HEK293T (cell line): ENCODE results near the gene MVB12B.

ENCODE experiments used
- CTCF ChIA-PET: fragments of 350-600 bp; formaldehyde crosslinking; extraction: SDS; loops from one replicate; lab custom pipeline; 2021; ENCODE audit warnings: antibody characterized with exemption, inconsistent platforms; lab: Yijun Ruan, JAX
- POLR2A ChIA-PET: fragments of 350-600 bp; formaldehyde crosslinking; extraction: SDS; loops from one replicate; lab custom pipeline; 2020; ENCODE audit warnings: antibody characterized with exemption, inconsistent platforms; lab: Yijun Ruan, JAX
- DNase-seq: peaks from one replicate; pipeline ENCODE4 v3.0.0; 2012; ENCODE audit warnings: mixed read lengths; ENCODE audit errors: extremely low spot score
- ARNT ChIP-seq: fragments of 450-650 bp; IDR thresholded peaks from 2 replicates; pipeline ENCODE4 v1.6.1; 2017; ENCODE audit warnings: mild to moderate bottlenecking
- BHLHE40 ChIP-seq: fragments of 450-650 bp; IDR thresholded peaks from 2 replicates; pipeline ENCODE4 v1.6.1; 2016; ENCODE audit warnings: mild to moderate bottlenecking, moderate library complexity, borderline replicate concordance
- CTBP1 ChIP-seq: fragments of 450-650 bp; IDR thresholded peaks from 2 replicates; pipeline ENCODE4 v1.6.1; 2016; ENCODE audit warnings: borderline replicate concordance
- ELF4 ChIP-seq: fragments of 450-650 bp; IDR thresholded peaks from 2 replicates; pipeline ENCODE4 v1.6.1; 2017; ENCODE audit warnings: antibody characterized with exemption
- FOXA1 ChIP-seq: fragments of 450-650 bp; IDR thresholded peaks from 2 replicates; pipeline ENCODE4 v1.6.1; 2016; ENCODE audit warnings: mild to moderate bottlenecking
- FOXK2 ChIP-seq: fragments of 450-650 bp; IDR thresholded peaks from 2 replicates; pipeline ENCODE4 v1.6.1; 2016; ENCODE audit warnings: mild to moderate bottlenecking
- FOXM1 ChIP-seq: fragments of 450-650 bp; IDR thresholded peaks from 2 replicates; pipeline ENCODE4 v1.6.1; 2017; ENCODE audit warnings: mild to moderate bottlenecking, borderline replicate concordance
- HDGF ChIP-seq: fragments of 450-650 bp; IDR thresholded peaks from 2 replicates; pipeline ENCODE4 v1.6.1; 2017; ENCODE audit warnings: antibody characterized with exemption, borderline replicate concordance
- L3MBTL2 ChIP-seq: fragments of 450-650 bp; conservative IDR thresholded peaks from 2 replicates; pipeline ENCODE4 v1.6.1; 2016; ENCODE audit warnings: mild to moderate bottlenecking
- LEF1 ChIP-seq: fragments of 450-650 bp; IDR thresholded peaks from 2 replicates; pipeline ENCODE4 v1.6.1; 2017; ENCODE audit warnings: mild to moderate bottlenecking, borderline replicate concordance
- NFRKB ChIP-seq: fragments of 450-650 bp; IDR thresholded peaks from 2 replicates; pipeline ENCODE4 v1.6.1; 2016; ENCODE audit warnings: mild to moderate bottlenecking, moderate library complexity
- SP1 ChIP-seq: fragments of 450-650 bp; IDR thresholded peaks from 2 replicates; pipeline ENCODE4 v1.6.1; 2017
- SUZ12 ChIP-seq: fragments of 450-650 bp; IDR thresholded peaks from 2 replicates; pipeline ENCODE4 v1.6.1; 2016; ENCODE audit warnings: mild to moderate bottlenecking
- TARDBP ChIP-seq: fragments of 450-650 bp; IDR thresholded peaks from 2 replicates; pipeline ENCODE4 v1.6.1; 2016
- ZNF384 ChIP-seq: fragments of 450-650 bp; IDR thresholded peaks from 2 replicates; pipeline ENCODE4 v1.6.1; 2016
- TF ChIP-seq, protein P1 (sequence below): fragments of 450-650 bp; IDR thresholded peaks from 2 replicates; pipeline ENCODE4 v1.6.1; 2016

MVB12B gene

DNA sequence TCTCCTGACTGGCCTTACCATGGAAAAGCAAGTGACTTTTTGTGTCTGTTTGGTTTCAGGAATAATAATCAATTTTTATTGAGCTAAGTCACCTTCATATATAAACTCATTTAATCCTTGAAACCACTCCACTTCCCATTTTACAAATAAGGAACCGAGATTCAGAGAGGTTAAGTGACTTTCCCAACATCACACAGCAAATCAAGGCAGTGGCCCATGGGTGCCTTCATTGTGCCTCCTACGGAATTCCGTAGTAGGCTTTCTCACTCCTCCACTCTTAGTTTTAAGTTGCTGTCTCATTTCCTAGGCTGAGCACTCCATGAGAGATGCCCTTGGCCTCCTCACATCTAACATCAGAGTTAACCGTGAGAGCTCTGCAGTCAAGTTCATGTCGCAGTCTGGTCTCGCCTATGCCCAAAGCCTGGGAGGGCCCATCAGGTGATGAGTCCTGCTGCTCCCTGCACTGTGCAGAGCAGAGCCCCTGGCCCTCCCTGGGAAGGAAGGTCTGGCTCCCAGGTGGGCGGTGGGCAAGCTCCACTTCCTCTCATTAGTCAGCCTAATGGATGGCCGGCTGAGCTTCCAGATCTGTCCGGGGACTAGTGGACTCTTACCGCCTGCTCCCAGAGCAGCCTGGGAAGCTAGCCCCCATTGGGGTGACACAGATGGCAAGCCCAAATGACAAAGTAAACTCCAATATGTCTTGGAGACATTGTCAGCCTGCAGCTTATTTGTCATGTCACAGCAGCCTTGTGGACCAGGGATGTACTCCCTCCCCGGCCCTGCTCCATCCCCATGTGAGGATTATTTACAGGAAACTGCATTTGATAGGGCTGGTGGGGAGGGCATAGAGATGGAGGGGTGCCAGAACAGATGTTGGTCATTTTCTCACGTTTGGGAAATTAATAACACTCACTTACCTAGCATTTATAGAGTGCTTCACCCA, 123.4 kb downstream of the MVB12B start:
- DNase-seq, result no peak
- no peak for TF ChIP-seq FOXK2
- no peak for TF ChIP-seq ZNF384
- no peak for TF ChIP-seq SP1
- TF ChIP-seq L3MBTL2, result no peak
- TF ChIP-seq HDGF, result no peak
- no peak for TF ChIP-seq ARNT
- TF ChIP-seq ELF4, result no peak
- TF ChIP-seq, protein P1, sequence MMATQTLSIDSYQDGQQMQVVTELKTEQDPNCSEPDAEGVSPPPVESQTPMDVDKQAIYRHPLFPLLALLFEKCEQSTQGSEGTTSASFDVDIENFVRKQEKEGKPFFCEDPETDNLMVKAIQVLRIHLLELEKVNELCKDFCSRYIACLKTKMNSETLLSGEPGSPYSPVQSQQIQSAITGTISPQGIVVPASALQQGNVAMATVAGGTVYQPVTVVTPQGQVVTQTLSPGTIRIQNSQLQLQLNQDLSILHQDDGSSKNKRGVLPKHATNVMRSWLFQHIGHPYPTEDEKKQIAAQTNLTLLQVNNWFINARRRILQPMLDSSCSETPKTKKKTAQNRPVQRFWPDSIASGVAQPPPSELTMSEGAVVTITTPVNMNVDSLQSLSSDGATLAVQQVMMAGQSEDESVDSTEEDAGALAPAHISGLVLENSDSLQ, result no peak
- no peak for TF ChIP-seq TARDBP
- no peak for TF ChIP-seq CTBP1
- TF ChIP-seq FOXM1, result no peak
- TF ChIP-seq LEF1, result no peak
- no peak for TF ChIP-seq NFRKB
- no peak for TF ChIP-seq FOXA1
- TF ChIP-seq BHLHE40, result no peak
- TF ChIP-seq SUZ12, result no peak
- POLR2A ChIA-PET, result no interaction called here
- CTCF ChIA-PET, result no interaction called here

DNA sequence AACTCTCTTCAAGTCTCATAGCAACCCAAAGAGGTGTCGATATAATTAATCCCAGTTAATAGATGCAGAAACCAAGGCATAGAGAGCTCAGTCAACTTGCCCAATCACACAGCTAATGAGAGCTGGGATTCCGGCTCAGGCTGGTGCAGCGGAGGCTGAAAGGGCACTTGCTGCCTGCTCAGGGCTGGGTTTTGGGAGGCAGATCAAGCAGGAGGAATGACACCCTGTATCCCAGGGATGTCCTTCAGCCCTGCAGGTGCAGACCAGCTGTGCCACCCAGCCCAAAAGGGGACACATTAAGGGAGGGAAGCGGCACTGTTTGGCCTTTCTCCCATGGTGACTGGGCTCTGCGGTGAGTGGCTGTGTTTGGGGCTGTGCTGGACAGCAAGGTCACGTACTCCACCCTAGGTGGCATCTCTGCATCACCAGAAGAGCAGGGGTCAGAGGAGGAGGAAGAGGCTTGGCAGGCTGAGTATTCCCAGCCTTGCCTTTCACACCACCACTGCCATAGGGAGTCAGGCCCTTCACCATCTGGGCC, 124.1 kb downstream of the MVB12B start:
- ChIA-PET CTCF (no interaction called here), POLR2A (no interaction called here)
- no peak for DNase-seq
- no peak for TF ChIP-seq FOXA1
- no peak for TF ChIP-seq HDGF
- no peak for TF ChIP-seq SUZ12
- TF ChIP-seq, protein P1, result no peak
- TF ChIP-seq ZNF384, result no peak
- no peak for TF ChIP-seq ELF4
- no peak for TF ChIP-seq LEF1

DNA sequence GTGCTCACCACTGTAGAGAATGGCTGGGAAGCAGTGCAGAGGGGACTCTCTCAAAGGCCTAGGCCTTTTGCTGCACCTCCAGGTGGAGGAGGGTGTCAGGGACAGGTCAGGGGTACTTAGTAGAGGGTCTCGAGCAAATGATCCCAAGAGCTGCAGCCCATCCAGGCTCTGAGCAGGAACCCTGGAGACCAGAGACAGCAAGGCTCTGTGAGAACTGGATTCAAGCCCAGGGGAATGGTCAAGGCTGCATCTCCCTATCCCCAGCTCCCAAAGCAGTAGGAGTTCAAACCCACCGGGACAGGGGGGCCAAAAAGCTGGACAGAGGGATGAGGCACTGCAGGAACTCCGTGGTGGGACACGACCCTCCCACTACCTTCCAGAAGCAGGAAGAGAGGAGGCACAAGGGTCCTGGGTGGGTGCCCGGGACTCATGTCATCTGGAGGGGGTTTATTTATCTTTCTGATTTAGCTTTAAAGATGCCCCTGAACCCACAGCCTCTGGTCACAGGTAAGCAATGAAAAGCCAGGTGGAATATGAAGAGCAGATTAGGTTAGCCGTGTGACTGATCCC, 124.8 kb downstream of the MVB12B start:
- TF ChIP-seq LEF1 (no peak), FOXM1 (no peak), ZNF384 (no peak), L3MBTL2 (no peak), SP1 (no peak), TARDBP (no peak), ARNT (no peak), NFRKB (no peak), ELF4 (no peak), FOXA1 (no peak), SUZ12 (no peak)
- TF ChIP-seq, protein P1, result no peak
- no peak for DNase-seq
- POLR2A ChIA-PET, result no interaction called here
- CTCF ChIA-PET, result no interaction called here

DNA sequence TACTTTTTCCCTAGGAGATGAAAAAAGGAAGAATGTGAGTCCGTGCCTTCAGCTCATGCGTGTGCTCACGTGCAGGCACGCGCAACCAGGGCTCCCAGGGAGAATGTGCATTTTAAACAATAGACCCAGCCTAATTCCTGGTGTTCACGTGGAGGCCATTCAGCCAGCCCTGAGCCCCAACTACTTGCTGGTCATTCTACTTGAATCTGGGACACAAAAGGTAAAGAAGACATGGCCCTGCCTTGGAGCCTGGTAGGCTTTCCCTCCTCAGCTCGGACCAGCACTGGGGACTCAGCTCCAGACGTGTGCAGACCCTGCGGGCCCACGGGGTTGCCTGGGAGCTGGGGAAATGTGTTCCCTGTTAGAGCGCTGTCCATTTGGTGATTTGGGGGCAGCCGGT, 125.5 kb downstream of the MVB12B start:
- no peak for TF ChIP-seq ARNT
- TF ChIP-seq SUZ12, result no peak
- no peak for TF ChIP-seq NFRKB
- TF ChIP-seq FOXK2, result no peak
- TF ChIP-seq ZNF384, result no peak
- TF ChIP-seq L3MBTL2, result no peak
- TF ChIP-seq BHLHE40, result no peak
- TF ChIP-seq FOXM1, result no peak
- TF ChIP-seq HDGF, result no peak
- TF ChIP-seq TARDBP, result no peak
- no peak for TF ChIP-seq FOXA1
- no peak for TF ChIP-seq ELF4
- no peak for TF ChIP-seq CTBP1
- no peak for TF ChIP-seq LEF1
- no peak for DNase-seq
- ChIA-PET CTCF (no interaction called here), POLR2A (no interaction called here)

DNA sequence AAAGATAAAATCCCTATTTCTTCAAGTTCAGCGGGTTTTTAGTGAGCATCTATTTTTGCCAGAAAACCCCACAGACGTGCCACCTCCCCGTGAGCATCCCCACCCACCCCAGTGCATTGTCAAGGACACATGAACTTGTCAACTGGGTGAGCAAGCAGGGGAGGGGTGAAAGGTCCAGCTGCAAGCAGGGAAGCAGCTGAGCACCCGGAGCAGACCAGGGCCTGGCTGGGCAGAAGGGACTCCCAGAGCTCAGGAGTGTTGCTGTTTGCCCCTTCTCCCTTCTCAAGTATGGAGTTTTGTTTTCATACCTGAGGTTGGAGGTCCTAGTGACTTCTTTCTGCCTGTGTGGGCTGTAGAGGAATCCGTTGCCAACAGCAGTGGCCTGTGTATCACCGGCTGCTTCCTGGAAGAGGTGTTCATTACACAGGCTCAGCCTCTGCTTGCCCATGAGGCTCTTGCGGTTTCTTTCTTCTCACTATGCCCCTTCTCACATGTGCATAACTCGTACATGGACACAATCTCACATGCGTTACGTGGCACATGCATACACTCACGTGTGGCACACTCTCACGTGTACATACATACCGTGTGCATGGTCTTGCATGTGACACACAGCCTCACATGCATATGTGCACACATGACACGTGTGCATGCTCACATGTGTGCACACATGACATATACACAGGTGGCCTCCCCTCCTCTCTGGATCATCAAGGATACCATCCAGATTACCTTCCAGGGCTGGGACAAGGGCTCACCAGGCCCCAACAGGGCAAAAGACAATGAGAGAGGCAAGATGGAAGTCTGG, 126.7 kb downstream of the MVB12B start:
- ChIA-PET CTCF (no interaction called here), POLR2A (no interaction called here)
- no peak for DNase-seq
- no peak for TF ChIP-seq FOXM1
- TF ChIP-seq CTBP1, result no peak
- TF ChIP-seq FOXK2, result no peak
- TF ChIP-seq SP1, result no peak
- TF ChIP-seq NFRKB, result no peak
- TF ChIP-seq ZNF384, result no peak
- no peak for TF ChIP-seq ELF4
- no peak for TF ChIP-seq L3MBTL2
- TF ChIP-seq TARDBP, result no peak
- no peak for TF ChIP-seq ARNT
- no peak for TF ChIP-seq LEF1
- no peak for TF ChIP-seq BHLHE40
